ENCODE measurements around the gene SHROOM2.

SHROOM2 gene

GRCh38 chrX:9867226-9867625 lies 81.0 kb downstream of the SHROOM2 start:
- TF ChIP-seq CTCF (IDR thresholded peaks at IDR 0.05; ENCODE audit: low read depth, low read length) = no peak
- DNase-seq (ENCODE audit: extremely low read depth, low read depth) = no peak

- DNase-seq (ENCODE audit: extremely low read depth, low read depth) = no peak
These were observed 81.5 kb downstream of the SHROOM2 start for GRCh38 chrX:9867753-9868152.

DNA sequence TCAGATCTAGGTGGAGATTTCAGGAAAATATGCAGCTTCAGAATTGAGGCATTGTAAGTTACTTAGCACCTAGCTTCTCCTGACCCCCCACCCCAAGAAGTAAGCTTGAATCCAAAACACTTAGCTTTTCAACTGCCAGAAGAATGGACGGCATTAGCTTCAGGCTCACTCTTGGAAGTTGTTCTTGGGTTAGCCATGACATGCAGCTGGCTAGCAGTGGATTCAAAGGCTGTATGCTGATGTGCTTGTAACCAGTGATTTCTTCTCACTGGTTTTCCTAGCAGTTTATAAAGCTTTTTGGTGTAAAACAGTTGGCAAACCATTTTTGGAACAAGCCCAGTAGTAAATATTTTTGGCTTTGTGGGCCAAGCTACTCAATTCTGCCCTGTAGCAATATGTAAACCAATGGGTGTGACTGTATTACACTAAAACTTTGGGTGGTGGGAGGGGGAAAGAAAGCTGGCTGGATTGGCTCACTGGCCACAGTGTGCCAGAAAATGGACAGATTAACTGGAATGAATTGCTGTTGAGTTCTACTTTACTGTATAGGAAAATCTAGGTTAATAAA lies 85.6 kb downstream of the SHROOM2 start:
- DNase-seq (ENCODE audit: extremely low read depth, low read depth) = no peak
- TF ChIP-seq CTCF (IDR thresholded peaks at IDR 0.05; ENCODE audit: low read depth, low read length) = no peak

More at GRCh38 chrX:9867753-9868152, 81.5 kb downstream of the SHROOM2 start:
- TF ChIP-seq CTCF (IDR thresholded peaks at IDR 0.05; ENCODE audit: low read depth, low read length) = no peak

- DNase-seq (ENCODE audit: extremely low read depth, low read depth) = no peak
- TF ChIP-seq CTCF (IDR thresholded peaks at IDR 0.05; ENCODE audit: low read depth, low read length) = no peak
These were observed 87.1 kb downstream of the SHROOM2 start for GRCh38 chrX:9873360-9873759.

DNA sequence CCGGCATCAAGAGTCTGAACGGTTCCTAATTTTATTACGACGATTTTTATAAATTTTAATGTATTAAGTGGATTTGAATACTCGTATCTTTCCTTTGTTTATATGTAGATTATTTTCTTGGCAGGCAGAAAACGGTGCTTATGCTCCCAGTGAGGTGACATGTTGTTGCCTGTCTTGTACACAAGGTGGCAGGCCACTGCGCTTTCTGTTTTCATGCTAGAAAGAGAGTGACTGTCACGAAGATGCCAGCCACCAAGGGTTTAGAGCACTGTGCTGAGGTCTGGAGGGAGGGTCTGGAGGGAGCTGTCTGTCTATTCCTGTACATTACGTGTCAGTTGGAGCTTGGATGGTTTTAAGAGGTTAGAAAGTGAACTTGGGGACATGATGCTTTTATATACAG lies 87.7 kb downstream of the SHROOM2 start:
- no peak for DNase-seq (ENCODE audit: extremely low read depth, low read depth)
- peak; percentile 47 for TF ChIP-seq CTCF (IDR thresholded peaks at IDR 0.05; ENCODE audit: low read depth, low read length)

DNA sequence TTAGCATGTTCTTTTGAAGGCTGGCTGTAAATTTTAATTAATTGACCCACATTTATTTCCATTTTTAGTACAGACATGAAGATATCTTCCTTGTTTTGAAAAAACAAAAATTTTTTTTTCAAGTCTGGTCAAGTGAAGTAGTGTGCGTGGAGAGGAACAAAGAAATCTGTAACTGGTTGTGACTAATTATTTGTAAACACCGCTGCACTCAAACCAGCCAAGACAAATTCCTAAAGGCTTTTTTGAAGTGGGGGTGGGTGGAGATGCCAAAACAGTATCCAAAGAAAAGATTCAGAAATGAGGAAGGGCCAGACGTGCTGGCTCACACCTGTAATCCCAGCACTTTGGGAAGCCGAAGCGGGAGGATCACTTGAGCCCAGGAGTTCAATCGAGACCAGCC lies 88.3 kb downstream of the SHROOM2 start:
- TF ChIP-seq CTCF (IDR thresholded peaks at IDR 0.05; ENCODE audit: low read depth, low read length) = no peak
- no peak for DNase-seq (ENCODE audit: extremely low read depth, low read depth)

DNA sequence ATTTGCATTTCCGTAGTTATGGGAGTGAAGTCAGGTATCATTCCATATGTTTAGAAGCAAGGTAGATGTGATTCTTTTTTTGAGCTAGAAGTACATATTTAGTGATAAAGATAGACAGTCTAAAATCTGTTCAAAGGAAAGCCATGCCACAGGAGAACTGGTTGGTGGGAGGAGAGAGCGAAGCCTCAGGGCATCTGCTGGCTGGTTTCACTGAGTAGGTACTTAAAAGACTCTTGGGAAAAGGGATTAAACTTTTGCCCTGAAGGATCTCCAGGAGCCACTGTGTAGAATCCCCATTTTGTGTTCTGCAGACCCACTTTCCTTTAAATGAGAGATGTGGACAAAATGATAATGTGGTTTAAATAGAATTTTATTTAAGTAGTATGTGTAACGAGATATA lies 89.6 kb downstream of the SHROOM2 start:
- TF ChIP-seq CTCF (IDR thresholded peaks at IDR 0.05; ENCODE audit: low read depth, low read length) = no peak
- no peak for DNase-seq (ENCODE audit: extremely low read depth, low read depth)
